ENCODE results near the gene VARS2. TPM values are rescaled to one million over a fixed set of nuclear protein-coding genes. Genes with fewer than 3 reads are reported as not detected.

The VARS2 gene
- total RNA-seq, 1 experiment from 2014 or later: 39.8 TPM

GRCh38 chr6:30894381-30894780 is 19.7 kb upstream of the VARS2 start:
- Histone ChIP-seq H3K4me1 (ENCODE audit: control insufficient read depth in 1 of 2, insufficient read depth in 2 of 2, low read length in 2 of 2) (no peaks in the 10 kb centered on the region), H2AFZ (ENCODE audit: low read depth, low read length, poor library complexity, severe bottlenecking) (no peak overlapping the region), H3K4me2 (ENCODE audit: low read length) (no peak overlapping the region), H3K9ac (ENCODE audit: low read length) (no peak overlapping the region), H3K9me2 (ENCODE audit: insufficient read depth) (no peaks in the 10 kb centered on the region), H3K36me3 (ENCODE audit: control insufficient read depth in 1 of 2, insufficient read depth in 2 of 2, low read length in 2 of 2) (peaks cover 70 to 71% of the 10 kb centered on the region in 2 experiments), H3K4me3 (replicated peaks in 1 of 2; ENCODE audit: low read depth in 1 of 2, low read length in 2 of 2) (no peak overlapping the region), H3K27ac (ENCODE audit: low read depth, low read length) (no peak overlapping the region), H3K27me3 (ENCODE audit: insufficient read depth, low read length) (no peaks in the 10 kb centered on the region), H3K9me3 (ENCODE audit: control insufficient read depth in 1 of 2, insufficient read depth in 1 of 2, low read depth in 1 of 2, low read length in 2 of 2) (no peaks in the 10 kb centered on the region), H3K79me2 (ENCODE audit: insufficient read depth, low read length) (peaks cover 17% of the 10 kb centered on the region), H4K20me1 (ENCODE audit: insufficient read depth) (no peaks in the 10 kb centered on the region)
- no peak for DNase-seq (ENCODE audit: low read depth, low spot score)
- BruUV-seq (replicated peaks): no TSS peak
- ChIA-PET CTCF (no interaction called here), RAD21 (ENCODE audit: low non-redundant PET in 1 of 2, low total read pairs in 2 of 2, uncharacterized antibody in 2 of 2, unreplicated experiment in 2 of 2) (no interaction called here), POLR2A (no interaction called here)
- intact Hi-C loops (cut with micrococcal nuclease): no loop called here
- no peak for ATAC-seq
- TF ChIP-seq ELF1 (IDR thresholded peaks at IDR 0.05; ENCODE audit: borderline replicate concordance, low read depth): no peak
- no peak for TF ChIP-seq ZNF274 (IDR thresholded peaks at IDR 0.05; ENCODE audit: low read depth, low read length)
- TF ChIP-seq JUND (IDR thresholded peaks at IDR 0.05): no peak
- TF ChIP-seq SIN3A (IDR thresholded peaks at IDR 0.05; ENCODE audit: low read depth): no peak
- no peak for TF ChIP-seq CBX3 (IDR thresholded peaks at IDR 0.05; ENCODE audit: low read depth)
- no peak for TF ChIP-seq ATF3 (IDR thresholded peaks at IDR 0.05)
- TF ChIP-seq FOSL1 (IDR thresholded peaks at IDR 0.05; ENCODE audit: low read depth): no peak
- no peak for TF ChIP-seq RAD21 (IDR thresholded peaks at IDR 0.05; ENCODE audit: low read depth)
- no peak for TF ChIP-seq CEBPB (IDR thresholded peaks at IDR 0.05; ENCODE audit: low read depth)
- no peak for TF ChIP-seq CTCF (IDR thresholded peaks at IDR 0.05 in 2 of 3, conservative IDR thresholded peaks at IDR 0.05 in 1 of 3; ENCODE audit: borderline replicate concordance in 1 of 3, insufficient read depth in 1 of 3, low read depth in 2 of 3, low read length in 2 of 3)
